ENCODE measurements around the gene NOVA2. TPM values are rescaled to one million over a fixed set of nuclear protein-coding genes. Genes with fewer than 3 reads are reported as not detected.
A peak's percentile ranks its signal among the peaks of the same experiment; 100 is the strongest.

The NOVA2 gene
- polyA plus RNA-seq, 1 of the 3 experiments (the other 2 are of a cell fraction), result 1.9 TPM

GRCh38 chr19:45927565-45928261 is 46.0 kb downstream of the NOVA2 start (continued):
- TF ChIP-seq, protein P1, sequence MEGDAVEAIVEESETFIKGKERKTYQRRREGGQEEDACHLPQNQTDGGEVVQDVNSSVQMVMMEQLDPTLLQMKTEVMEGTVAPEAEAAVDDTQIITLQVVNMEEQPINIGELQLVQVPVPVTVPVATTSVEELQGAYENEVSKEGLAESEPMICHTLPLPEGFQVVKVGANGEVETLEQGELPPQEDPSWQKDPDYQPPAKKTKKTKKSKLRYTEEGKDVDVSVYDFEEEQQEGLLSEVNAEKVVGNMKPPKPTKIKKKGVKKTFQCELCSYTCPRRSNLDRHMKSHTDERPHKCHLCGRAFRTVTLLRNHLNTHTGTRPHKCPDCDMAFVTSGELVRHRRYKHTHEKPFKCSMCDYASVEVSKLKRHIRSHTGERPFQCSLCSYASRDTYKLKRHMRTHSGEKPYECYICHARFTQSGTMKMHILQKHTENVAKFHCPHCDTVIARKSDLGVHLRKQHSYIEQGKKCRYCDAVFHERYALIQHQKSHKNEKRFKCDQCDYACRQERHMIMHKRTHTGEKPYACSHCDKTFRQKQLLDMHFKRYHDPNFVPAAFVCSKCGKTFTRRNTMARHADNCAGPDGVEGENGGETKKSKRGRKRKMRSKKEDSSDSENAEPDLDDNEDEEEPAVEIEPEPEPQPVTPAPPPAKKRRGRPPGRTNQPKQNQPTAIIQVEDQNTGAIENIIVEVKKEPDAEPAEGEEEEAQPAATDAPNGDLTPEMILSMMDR (IDR thresholded peaks at IDR 0.05), result no peak; the same call in 1 of the 2 replicates
- TF ChIP-seq TCF12 (IDR thresholded peaks at IDR 0.05) (no peak), SIN3A (IDR thresholded peaks at IDR 0.05; ENCODE audit: borderline replicate concordance, low read depth, low read length) (peak; percentile 88; the same call in 1 of the 2 replicates), FOSL2 (IDR thresholded peaks at IDR 0.05; ENCODE audit: borderline replicate concordance, low read depth) (no peak), FOXJ3 (CRISPR knock-in tag; IDR thresholded peaks at IDR 0.05) (no peak), JUND (IDR thresholded peaks at IDR 0.05) (no peak), NFIC (IDR thresholded peaks at IDR 0.05; ENCODE audit: borderline replicate concordance) (no peak), GABPA (IDR thresholded peaks at IDR 0.05; ENCODE audit: low read depth) (peak; percentile 55), EZH2phosphoT487 (IDR thresholded peaks at IDR 0.05; ENCODE audit: borderline replicate concordance, low read depth) (no peak), ELF1 (IDR thresholded peaks at IDR 0.05) (peak; percentile 55; the same call in 1 of the 2 replicates), GATA2 (CRISPR knock-in tag; IDR thresholded peaks at IDR 0.05) (no peak), SMC3 (IDR thresholded peaks at IDR 0.05; ENCODE audit: low read depth, low read length) (0 out of 2 replicates have a peak, but pooled peaks have one; percentile 20), RCOR1 (IDR thresholded peaks at IDR 0.05; ENCODE audit: low read length) (0 out of 2 replicates have a peak, but pooled peaks have one; percentile 63), RFX5 (IDR thresholded peaks at IDR 0.05; ENCODE audit: low read length) (no peak), NRF1 (IDR thresholded peaks at IDR 0.05; ENCODE audit: low read depth, low read length) (peak; percentile 70), TEAD4 (IDR thresholded peaks at IDR 0.05; ENCODE audit: borderline replicate concordance, insufficient read depth) (no peak)
- TF ChIP-seq, protein P2, sequence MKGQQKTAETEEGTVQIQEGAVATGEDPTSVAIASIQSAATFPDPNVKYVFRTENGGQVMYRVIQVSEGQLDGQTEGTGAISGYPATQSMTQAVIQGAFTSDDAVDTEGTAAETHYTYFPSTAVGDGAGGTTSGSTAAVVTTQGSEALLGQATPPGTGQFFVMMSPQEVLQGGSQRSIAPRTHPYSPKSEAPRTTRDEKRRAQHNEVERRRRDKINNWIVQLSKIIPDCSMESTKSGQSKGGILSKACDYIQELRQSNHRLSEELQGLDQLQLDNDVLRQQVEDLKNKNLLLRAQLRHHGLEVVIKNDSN (IDR thresholded peaks at IDR 0.05; ENCODE audit: borderline replicate concordance, low read depth), result peak; percentile 91
- TF ChIP-seq, protein P3, sequence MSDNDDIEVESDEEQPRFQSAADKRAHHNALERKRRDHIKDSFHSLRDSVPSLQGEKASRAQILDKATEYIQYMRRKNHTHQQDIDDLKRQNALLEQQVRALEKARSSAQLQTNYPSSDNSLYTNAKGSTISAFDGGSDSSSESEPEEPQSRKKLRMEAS (IDR thresholded peaks at IDR 0.05; ENCODE audit: low read depth), result peak; percentile 98
- TF ChIP-seq, protein P4, sequence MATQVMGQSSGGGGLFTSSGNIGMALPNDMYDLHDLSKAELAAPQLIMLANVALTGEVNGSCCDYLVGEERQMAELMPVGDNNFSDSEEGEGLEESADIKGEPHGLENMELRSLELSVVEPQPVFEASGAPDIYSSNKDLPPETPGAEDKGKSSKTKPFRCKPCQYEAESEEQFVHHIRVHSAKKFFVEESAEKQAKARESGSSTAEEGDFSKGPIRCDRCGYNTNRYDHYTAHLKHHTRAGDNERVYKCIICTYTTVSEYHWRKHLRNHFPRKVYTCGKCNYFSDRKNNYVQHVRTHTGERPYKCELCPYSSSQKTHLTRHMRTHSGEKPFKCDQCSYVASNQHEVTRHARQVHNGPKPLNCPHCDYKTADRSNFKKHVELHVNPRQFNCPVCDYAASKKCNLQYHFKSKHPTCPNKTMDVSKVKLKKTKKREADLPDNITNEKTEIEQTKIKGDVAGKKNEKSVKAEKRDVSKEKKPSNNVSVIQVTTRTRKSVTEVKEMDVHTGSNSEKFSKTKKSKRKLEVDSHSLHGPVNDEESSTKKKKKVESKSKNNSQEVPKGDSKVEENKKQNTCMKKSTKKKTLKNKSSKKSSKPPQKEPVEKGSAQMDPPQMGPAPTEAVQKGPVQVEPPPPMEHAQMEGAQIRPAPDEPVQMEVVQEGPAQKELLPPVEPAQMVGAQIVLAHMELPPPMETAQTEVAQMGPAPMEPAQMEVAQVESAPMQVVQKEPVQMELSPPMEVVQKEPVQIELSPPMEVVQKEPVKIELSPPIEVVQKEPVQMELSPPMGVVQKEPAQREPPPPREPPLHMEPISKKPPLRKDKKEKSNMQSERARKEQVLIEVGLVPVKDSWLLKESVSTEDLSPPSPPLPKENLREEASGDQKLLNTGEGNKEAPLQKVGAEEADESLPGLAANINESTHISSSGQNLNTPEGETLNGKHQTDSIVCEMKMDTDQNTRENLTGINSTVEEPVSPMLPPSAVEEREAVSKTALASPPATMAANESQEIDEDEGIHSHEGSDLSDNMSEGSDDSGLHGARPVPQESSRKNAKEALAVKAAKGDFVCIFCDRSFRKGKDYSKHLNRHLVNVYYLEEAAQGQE (IDR thresholded peaks at IDR 0.05; ENCODE audit: low read depth, low read length), result no peak
- TF ChIP-seq, protein P5, sequence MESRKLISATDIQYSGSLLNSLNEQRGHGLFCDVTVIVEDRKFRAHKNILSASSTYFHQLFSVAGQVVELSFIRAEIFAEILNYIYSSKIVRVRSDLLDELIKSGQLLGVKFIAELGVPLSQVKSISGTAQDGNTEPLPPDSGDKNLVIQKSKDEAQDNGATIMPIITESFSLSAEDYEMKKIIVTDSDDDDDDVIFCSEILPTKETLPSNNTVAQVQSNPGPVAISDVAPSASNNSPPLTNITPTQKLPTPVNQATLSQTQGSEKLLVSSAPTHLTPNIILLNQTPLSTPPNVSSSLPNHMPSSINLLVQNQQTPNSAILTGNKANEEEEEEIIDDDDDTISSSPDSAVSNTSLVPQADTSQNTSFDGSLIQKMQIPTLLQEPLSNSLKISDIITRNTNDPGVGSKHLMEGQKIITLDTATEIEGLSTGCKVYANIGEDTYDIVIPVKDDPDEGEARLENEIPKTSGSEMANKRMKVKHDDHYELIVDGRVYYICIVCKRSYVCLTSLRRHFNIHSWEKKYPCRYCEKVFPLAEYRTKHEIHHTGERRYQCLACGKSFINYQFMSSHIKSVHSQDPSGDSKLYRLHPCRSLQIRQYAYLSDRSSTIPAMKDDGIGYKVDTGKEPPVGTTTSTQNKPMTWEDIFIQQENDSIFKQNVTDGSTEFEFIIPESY (IDR thresholded peaks at IDR 0.05; ENCODE audit: borderline replicate concordance, low read depth), result no peak
- TF ChIP-seq, protein P6, sequence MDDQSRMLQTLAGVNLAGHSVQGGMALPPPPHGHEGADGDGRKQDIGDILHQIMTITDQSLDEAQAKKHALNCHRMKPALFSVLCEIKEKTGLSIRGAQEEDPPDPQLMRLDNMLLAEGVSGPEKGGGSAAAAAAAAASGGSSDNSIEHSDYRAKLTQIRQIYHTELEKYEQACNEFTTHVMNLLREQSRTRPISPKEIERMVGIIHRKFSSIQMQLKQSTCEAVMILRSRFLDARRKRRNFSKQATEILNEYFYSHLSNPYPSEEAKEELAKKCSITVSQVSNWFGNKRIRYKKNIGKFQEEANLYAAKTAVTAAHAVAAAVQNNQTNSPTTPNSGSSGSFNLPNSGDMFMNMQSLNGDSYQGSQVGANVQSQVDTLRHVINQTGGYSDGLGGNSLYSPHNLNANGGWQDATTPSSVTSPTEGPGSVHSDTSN (IDR thresholded peaks at IDR 0.05), result no peak
